GM19351 (cell line): ENCODE results near the gene MYO1E.
"Not testable (repeated sequence)": the region's sequence is repeated elsewhere in the genome, so short reads cannot be mapped to it uniquely, and the experiment has no call there.

Source experiments
- ATAC-seq: cut with Tn5 transposase; IDR thresholded peaks from one replicate; pipeline ENCODE4 v1.9.1; 2021; ENCODE audit warnings: mild to moderate bottlenecking, moderate library complexity; ENCODE audit not compliant: unreplicated experiment

MYO1E gene

GRCh38 chr15:59173194-59173593 is 199.5 kb downstream of the MYO1E start:
- ATAC-seq: no peak

- ATAC-seq: no peak
These were observed 200.3 kb downstream of the MYO1E start for GRCh38 chr15:59172289-59172901.

- no peak for ATAC-seq
These were observed 201.6 kb downstream of the MYO1E start for GRCh38 chr15:59171067-59171397.

GRCh38 chr15:59170295-59171066 is 202.2 kb downstream of the MYO1E start:
- no peak for ATAC-seq

- ATAC-seq: no peak
These were observed 203.4 kb downstream of the MYO1E start for GRCh38 chr15:59169251-59169708.

- ATAC-seq: no peak
These were observed 204.1 kb downstream of the MYO1E start for GRCh38 chr15:59168536-59168935.

GRCh38 chr15:59166601-59167265 is 205.9 kb downstream of the MYO1E start:
- no peak for ATAC-seq

GRCh38 chr15:59166166-59166565 is 206.5 kb downstream of the MYO1E start:
- no peak for ATAC-seq

GRCh38 chr15:59165726-59166125 is 206.9 kb downstream of the MYO1E start:
- no peak for ATAC-seq

- ATAC-seq: not testable (repeated sequence)
These were observed 210.6 kb downstream of the MYO1E start for GRCh38 chr15:59162080-59162479.

- no peak for ATAC-seq
These were observed 211.6 kb downstream of the MYO1E start for GRCh38 chr15:59160880-59161593.

GRCh38 chr15:59159210-59159609 is 213.5 kb downstream of the MYO1E start:
- ATAC-seq: no peak

- ATAC-seq: no peak
These were observed 214.0 kb downstream of the MYO1E start for GRCh38 chr15:59158701-59159034.

- no peak for ATAC-seq
These were observed 214.6 kb downstream of the MYO1E start for GRCh38 chr15:59157840-59158700.

- no peak for ATAC-seq
These were observed 215.3 kb downstream of the MYO1E start for GRCh38 chr15:59157396-59157795.

GRCh38 chr15:59155431-59155830 is 217.2 kb downstream of the MYO1E start:
- ATAC-seq: no peak

GRCh38 chr15:59154243-59154642 is 218.4 kb downstream of the MYO1E start:
- ATAC-seq: no peak

GRCh38 chr15:59153466-59153865 is 219.2 kb downstream of the MYO1E start:
- ATAC-seq: no peak

GRCh38 chr15:59152694-59153450 is 219.8 kb downstream of the MYO1E start:
- ATAC-seq: no peak

- no peak for ATAC-seq
These were observed 222.5 kb downstream of the MYO1E start for GRCh38 chr15:59150185-59150584.
